GM19035 (cell line): ENCODE results near the gene ZFAND3.

Experiments
- ATAC-seq: cut with Tn5 transposase; IDR thresholded peaks from one replicate; pipeline ENCODE4 v1.9.1; 2021; ENCODE audit not compliant: unreplicated experiment

Gene ZFAND3

GRCh38 chr6:37965964-37966676, 146.6 kb downstream of the ZFAND3 start:
- no peak for ATAC-seq

DNA sequence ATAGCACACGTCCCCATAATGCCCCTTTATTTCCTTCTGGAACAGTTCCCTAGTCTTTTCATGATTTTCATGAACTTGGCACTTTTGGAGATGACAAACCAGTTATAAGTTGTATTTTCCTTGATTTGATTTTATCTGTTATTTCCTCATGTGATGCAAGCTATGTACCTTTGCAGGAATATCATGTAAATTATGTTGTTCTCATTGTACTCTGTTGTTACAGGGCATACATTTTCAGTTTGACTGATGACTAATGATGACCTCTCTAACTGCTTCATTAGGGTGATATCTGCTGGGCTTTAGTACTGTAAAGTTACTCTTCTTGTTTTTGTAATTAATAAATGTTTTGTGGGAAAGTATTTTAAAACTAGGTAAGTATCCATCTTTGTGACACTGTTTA, 147.3 kb downstream of the ZFAND3 start:
- no peak for ATAC-seq

- no peak for ATAC-seq
Measured at GRCh38 chr6:37967651-37968050, 148.1 kb downstream of the ZFAND3 start.

GRCh38 chr6:37971266-37971665, 151.7 kb downstream of the ZFAND3 start:
- no peak for ATAC-seq

DNA sequence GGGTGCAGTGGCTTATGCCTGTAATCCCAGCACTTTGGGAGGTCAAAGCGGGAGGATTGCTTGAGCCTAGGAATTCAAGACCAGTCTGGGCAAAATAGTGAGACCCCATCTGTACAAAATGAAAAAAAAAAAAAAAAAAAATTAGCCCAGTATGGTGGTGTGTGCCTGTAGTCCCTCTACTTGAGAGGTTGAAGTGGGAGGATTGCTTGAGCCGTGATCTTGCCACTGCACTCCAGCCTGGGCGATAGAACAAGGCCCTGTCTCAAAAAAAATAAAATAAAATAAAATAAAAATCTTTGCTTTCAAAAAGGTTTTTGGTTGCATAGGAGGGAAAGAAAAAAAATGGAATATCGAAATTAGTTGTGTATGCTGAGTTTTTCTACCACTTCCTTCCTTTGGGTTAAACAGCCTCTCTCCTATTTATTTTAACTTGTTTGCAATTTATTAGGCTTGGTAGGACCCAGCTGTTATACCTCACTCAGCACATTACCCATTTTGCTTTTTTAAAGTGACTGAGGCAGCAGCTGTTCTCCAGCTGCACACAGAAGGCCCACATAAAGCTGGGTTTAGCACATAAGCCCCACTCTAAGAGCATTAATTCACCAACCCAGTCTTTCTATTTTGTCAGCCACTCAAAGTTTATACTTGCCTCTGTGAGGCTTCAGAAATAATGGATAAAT, 152.3 kb downstream of the ZFAND3 start:
- ATAC-seq = no peak

DNA sequence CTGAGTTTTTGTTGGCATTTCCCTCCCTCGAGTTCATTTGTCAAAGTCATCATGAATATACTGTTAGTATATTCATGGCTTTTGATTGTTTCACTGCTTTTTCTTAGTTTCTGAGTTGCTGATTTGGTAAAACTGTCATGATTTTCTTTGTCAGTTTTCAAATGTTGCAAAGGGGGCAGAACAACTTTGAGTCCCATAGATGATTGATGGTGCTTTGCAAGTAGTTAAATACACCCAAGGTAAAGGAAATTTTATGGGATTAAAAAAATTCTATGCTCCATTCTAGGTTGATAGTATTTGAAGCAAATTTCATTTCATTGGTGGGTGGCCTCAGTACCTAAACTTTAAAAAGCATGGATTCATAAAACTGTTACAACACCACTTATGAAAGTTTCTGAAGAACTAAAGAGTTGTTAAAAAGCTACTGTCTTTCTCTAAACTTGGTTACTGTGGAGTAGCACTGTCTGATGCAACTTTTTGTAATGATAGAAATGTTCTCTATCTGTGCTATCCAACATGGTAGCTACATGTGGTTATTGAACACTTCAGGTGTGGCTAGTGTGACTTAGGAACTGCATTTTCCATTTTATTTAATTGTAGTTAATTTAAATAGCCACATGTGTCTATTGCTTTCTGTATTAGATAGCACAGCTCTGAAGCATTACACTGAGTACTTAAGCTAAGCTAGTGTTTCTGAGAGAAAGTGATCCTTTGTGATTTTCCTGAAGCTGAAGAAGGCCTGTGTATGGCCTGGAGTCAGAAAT, 153.6 kb downstream of the ZFAND3 start:
- ATAC-seq = no peak

DNA sequence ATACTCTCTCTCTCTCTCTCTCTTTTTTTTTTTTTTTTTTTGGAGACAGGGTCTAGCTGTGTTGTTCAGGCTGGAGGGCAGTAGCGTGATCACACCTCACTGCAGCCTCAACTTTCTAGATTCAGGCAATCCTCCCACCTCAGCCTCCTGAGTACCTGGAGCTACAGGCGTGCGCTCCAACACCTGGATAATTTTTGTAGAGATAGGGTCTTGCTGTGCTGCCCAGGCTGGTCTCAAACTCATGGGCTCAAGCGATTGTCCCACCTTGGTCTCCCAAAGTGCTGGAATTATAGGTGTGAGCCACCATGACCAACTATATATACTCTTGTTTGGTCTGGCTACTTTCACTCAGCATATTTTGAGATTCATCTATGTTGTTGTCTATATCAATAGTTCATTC, 154.9 kb downstream of the ZFAND3 start:
- ATAC-seq = no peak

DNA sequence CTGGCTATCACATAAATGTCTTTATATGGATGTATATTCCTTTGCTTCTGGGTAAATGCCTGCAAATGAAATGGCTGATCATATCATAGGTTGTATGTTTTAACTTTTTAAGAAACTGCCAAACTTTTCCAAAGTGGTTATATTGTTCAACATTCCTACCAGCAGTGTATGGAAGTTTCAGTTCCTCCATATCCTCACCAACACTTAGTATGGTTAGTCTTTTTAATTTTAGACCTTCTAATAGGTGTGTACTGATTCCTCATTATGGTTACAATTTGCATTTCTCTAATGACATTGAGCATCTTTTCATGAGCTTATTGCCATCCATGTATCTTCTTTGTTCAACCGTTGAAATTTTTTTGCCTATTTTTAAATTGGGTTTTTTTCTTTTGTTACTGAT, 155.4 kb downstream of the ZFAND3 start:
- no peak for ATAC-seq

DNA sequence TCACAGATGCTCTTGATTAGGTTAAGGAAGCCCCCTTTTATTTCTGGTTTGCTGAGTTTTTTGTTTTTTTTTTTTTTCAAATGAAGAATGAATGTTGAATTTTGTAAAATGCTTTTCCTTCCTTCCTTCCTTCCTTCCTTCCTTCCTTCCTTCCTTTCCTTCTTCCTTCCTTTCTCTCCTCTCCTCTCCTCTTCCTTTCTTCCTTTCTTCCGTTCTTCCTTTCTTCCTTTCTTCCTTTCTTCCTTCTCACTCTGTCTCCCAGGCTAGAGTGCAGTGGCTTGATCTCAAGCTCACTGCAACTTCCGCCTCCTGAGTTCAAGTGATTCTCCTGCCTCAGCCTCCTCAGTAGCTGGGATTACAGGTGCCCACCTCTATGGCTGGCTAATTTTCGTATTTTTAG, 158.2 kb downstream of the ZFAND3 start:
- ATAC-seq = no peak

DNA sequence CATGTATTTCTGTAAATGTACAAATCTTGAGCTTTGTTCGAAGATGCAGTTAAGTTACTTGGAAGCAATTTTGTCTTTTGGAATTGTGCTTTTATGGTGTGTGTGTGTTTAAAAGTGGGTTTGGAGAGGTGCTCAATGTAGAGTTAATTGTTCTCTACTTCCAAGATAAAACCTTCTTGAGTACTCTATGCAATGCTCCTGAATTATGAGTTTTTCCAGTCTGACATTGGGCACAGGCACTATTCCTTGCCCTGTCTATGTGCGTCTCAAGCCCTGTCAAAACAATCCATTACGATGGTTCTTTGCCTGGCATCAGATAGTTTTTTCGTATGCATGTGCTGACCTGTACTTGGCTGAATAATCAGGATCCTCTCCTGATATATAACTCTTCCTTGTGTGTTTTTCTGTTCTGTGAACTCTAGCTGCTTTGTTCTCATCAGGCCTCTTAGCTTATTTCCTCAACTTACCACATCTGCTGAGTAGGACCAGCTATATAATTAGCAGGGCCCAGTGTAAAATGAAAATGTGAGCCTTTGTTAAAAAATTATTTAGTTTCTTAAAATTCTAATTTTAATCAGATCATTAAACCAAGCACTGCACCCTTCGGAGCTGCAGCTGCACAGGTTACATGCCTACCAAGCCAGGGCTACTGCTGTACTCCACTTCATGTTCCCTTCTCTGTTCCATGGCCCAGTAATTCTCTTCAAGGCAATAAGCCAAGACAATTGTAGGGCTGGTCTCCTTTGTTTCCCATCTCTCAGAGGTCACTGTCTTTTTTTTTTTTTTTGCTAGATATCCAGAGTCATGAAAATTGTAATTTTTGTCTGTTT, 160.1 kb downstream of the ZFAND3 start:
- no peak for ATAC-seq

- ATAC-seq = no peak
Measured at GRCh38 chr6:37980222-37980595, 160.7 kb downstream of the ZFAND3 start.

- no peak for ATAC-seq
Measured at GRCh38 chr6:37981626-37982025, 162.1 kb downstream of the ZFAND3 start.

DNA sequence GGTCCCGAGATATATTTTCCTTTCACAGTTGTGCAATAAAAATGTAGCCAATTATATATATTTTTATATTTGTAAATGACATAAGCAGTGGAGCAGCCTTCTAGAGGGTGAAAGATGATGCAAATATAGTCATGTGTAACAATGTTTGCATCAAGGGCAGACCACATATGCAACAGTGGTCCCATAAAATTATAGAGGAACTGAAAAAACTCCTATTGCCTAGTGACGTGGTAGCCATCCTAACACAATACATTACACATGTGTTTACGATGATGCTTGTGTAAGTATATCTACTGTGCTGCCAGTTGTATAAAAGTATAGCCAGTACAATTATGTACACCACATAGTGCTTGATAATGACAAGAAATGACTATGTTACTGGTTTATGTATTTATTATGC, 162.8 kb downstream of the ZFAND3 start:
- ATAC-seq = no peak

DNA sequence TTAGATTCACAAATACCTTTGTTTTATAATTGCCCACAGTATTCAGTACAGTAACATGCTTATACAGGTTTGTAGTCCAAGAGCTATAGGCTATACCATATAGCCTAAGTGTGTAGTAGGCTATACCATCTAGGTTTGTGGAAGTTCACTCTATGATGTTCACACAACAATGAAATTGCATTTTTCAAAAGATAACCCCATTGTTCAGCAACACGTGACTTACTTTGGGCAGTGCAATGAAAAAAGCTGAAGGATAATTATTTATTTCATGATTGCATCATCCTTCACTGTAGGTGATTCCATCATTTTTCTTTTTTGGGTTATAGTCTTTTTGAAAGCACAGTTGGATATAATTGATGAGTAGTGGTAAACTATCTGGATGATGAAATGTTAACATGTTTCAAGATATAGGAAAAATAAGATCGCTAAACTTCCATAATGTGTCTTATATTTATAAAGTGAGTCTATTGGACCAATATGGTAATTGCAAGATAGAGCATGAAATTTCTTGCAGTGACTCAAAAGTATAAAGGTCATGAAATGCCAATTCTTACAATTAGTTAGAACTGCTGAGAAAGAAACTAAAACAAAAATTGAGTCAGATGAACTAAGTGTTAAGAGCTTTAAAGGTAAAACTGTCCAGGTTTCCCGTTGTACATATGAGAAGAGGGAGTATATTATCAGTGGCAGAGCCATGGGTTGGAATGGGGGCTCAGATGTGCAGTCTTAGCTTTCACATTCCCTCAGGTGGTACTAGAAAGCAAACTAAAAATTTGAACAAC, 164.4 kb downstream of the ZFAND3 start:
- ATAC-seq = no peak

GRCh38 chr6:37984578-37984977, 165.1 kb downstream of the ZFAND3 start:
- no peak for ATAC-seq

DNA sequence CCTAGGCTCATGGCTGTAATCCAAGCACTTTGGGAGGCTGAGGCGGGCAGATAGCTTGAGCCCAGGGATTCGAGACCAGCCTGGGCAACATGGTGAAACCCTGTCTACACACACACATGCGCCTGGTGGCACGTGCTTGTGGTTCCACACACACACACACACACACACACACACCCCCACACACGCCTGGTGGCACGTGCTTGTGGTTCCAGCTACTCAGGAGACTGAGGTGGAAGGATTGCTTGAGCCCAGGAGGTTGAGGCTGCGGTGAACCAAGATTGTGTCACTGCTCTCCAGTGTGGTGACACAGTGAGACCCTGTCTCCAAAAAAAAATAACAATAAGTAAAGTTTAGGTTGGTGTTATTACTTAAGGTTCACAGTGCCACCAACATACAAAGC, 165.8 kb downstream of the ZFAND3 start:
- ATAC-seq = no peak

DNA sequence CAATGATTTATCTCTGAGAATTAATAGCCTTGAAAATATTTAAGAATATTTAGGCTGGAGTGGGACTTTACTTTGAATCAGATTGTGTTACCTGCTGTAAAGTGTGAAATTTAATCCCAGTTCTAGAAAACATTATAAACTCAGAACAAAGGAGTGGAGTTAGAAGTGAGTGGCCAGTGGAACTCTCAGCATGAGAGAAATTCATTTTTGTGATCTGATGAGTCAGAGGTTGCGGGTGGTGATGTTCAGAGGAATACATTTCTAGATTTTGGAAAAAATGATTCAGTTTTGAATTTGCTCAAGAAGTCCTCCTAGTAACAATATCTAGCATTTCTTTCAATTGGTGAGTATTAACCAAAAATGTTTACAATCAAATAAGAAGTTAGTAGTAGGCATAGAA, 167.5 kb downstream of the ZFAND3 start:
- no peak for ATAC-seq

GRCh38 chr6:37987559-37987958, 168.0 kb downstream of the ZFAND3 start:
- ATAC-seq = no peak

- ATAC-seq = no peak
Measured at GRCh38 chr6:37988127-37988526, 168.6 kb downstream of the ZFAND3 start.

- ATAC-seq = no peak
Measured at GRCh38 chr6:37988696-37989095, 169.2 kb downstream of the ZFAND3 start.
